ENCODE data around the gene BARD1.

The BARD1 gene

DNA sequence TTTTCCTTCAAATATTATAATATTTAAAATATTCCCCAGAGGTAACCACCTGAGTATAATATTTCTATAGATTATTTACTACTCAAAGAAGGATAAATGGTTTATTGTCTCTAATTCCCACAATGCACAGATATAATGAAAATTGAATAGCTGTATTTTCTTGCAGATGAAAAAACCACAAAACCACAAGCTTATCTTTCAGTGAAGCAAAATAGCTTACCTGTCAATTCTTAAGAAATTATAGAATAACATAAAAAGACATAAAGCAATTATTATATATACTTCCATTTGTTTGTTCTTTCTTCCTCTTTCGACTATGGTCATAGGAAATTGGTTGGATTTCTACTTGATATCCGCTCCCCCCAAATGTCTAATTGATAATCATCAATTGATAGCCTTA is 98.8 kb downstream of the BARD1 start:
- Histone ChIP-seq H3K79me2 (ENCODE audit: insufficient read depth, low read length) (no peaks in the 10 kb centered on the region), H3K27me3 (ENCODE audit: insufficient read depth, low read length, poor library complexity, severe bottlenecking) (no peaks in the 10 kb centered on the region), H3F3A (ENCODE audit: low read depth) (no peaks in the 10 kb centered on the region), H3K4me3 (ENCODE audit: low read length, poor library complexity, severe bottlenecking) (no peak overlapping the region), H3K9me2 (replicated peaks; ENCODE audit: low read depth, low read length) (no peaks in the 10 kb centered on the region), H3K9ac (ENCODE audit: low read depth, low read length, poor library complexity, severe bottlenecking) (no peak overlapping the region), H3K9me3 (ENCODE audit: insufficient read depth, low read depth, low read length) (no peaks in the 10 kb centered on the region), H2AFZ (ENCODE audit: low read length) (no peak overlapping the region), H3K36me3 (ENCODE audit: insufficient read depth, low read length) (no peaks in the 10 kb centered on the region), H4K20me1 (ENCODE audit: insufficient read depth, low read length, poor library complexity, severe bottlenecking) (no peaks in the 10 kb centered on the region), H3K4me2 (ENCODE audit: low read depth, low read length, poor library complexity, severe bottlenecking) (no peak overlapping the region), H3K4me1 (ENCODE audit: insufficient read depth, low read length, poor library complexity, severe bottlenecking) (no peaks in the 10 kb centered on the region)
- no peak for TF ChIP-seq CTCF (conservative IDR thresholded peaks at IDR 0.05; ENCODE audit: low read length)
- no peak for TF ChIP-seq EZH2phosphoT487 (IDR thresholded peaks at IDR 0.05; ENCODE audit: borderline replicate concordance)

DNA sequence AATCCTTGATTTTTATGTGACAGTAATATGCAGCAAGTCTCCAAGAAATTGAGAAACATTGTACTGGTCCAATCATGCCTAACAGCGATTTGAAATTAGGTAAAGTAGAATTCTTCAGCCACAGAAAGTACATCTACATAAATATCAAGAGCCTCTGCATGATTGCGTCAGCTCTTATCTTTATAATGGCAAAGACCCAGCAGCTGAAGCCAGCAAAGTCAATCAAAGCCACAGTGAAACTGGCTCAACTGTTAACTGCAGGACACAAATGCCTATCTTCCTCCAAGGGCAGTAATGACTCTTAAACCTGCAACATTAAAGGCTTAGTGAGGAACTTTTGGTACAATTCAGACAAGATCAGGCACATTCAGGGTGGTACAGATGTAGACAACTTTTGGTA is 102.5 kb downstream of the BARD1 start:
- Histone ChIP-seq H3K4me3 (ENCODE audit: low read length, poor library complexity, severe bottlenecking) (no peak overlapping the region), H4K20me1 (ENCODE audit: insufficient read depth, low read length, poor library complexity, severe bottlenecking) (no peaks in the 10 kb centered on the region), H3K4me2 (ENCODE audit: low read depth, low read length, poor library complexity, severe bottlenecking) (no peak overlapping the region), H3K9ac (ENCODE audit: low read depth, low read length, poor library complexity, severe bottlenecking) (no peak overlapping the region), H3K9me2 (replicated peaks; ENCODE audit: low read depth, low read length) (no peaks in the 10 kb centered on the region), H3F3A (ENCODE audit: low read depth) (no peaks in the 10 kb centered on the region), H3K4me1 (ENCODE audit: insufficient read depth, low read length, poor library complexity, severe bottlenecking) (no peaks in the 10 kb centered on the region), H2AFZ (ENCODE audit: low read length) (no peak overlapping the region), H3K36me3 (ENCODE audit: insufficient read depth, low read length) (no peaks in the 10 kb centered on the region), H3K79me2 (ENCODE audit: insufficient read depth, low read length) (no peaks in the 10 kb centered on the region), H3K9me3 (ENCODE audit: insufficient read depth, low read depth, low read length) (no peaks in the 10 kb centered on the region), H3K27me3 (ENCODE audit: insufficient read depth, low read length, poor library complexity, severe bottlenecking) (no peaks in the 10 kb centered on the region)
- TF ChIP-seq EZH2phosphoT487 (IDR thresholded peaks at IDR 0.05; ENCODE audit: borderline replicate concordance) (no peak), CTCF (conservative IDR thresholded peaks at IDR 0.05; ENCODE audit: low read length) (no peak)

DNA sequence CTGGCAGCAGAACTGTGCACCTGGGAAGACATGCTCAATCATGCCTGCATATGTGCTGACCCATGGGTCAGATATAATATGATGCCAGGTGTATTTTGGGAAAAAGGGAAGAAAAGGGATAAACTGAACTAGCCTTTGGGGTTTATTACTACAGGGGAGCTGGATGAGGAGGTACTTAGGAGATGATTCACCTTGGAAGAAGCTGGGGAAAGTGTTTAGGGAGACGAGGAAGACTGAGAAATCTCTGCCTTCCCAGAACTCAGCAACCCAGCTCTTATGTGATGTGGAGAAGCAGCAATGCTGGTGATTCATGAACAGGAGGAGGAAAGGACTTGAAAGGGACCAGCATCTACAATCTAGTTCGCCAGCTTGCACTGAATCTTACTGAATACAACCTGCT is 110.2 kb downstream of the BARD1 start:
- Histone ChIP-seq H3K36me3 (ENCODE audit: insufficient read depth, low read length) (no peaks in the 10 kb centered on the region), H3K27me3 (ENCODE audit: insufficient read depth, low read length, poor library complexity, severe bottlenecking) (no peaks in the 10 kb centered on the region), H3K4me1 (ENCODE audit: insufficient read depth, low read length, poor library complexity, severe bottlenecking) (no peaks in the 10 kb centered on the region), H3K4me2 (ENCODE audit: low read depth, low read length, poor library complexity, severe bottlenecking) (no peak overlapping the region), H2AFZ (ENCODE audit: low read length) (no peak overlapping the region), H3K79me2 (ENCODE audit: insufficient read depth, low read length) (no peaks in the 10 kb centered on the region), H3K9ac (ENCODE audit: low read depth, low read length, poor library complexity, severe bottlenecking) (no peak overlapping the region), H3K4me3 (ENCODE audit: low read length, poor library complexity, severe bottlenecking) (no peak overlapping the region), H3K9me3 (ENCODE audit: insufficient read depth, low read depth, low read length) (no peaks in the 10 kb centered on the region; the same call in 1 of the 2 replicates), H3K9me2 (replicated peaks; ENCODE audit: low read depth, low read length) (no peaks in the 10 kb centered on the region), H3F3A (ENCODE audit: low read depth) (no peaks in the 10 kb centered on the region), H4K20me1 (ENCODE audit: insufficient read depth, low read length, poor library complexity, severe bottlenecking) (no peaks in the 10 kb centered on the region)
- no peak for TF ChIP-seq CTCF (conservative IDR thresholded peaks at IDR 0.05; ENCODE audit: low read length)
- TF ChIP-seq EZH2phosphoT487 (IDR thresholded peaks at IDR 0.05; ENCODE audit: borderline replicate concordance): no peak

Measured in Loucy (cell line).